NCI-H2029 treated with DMSO at 0.1 percent for 48 hours (cell line): Measurements from ENCODE around the gene CNTN5.

Experiments used
- DNase-seq: peaks from one replicate; lab custom pipeline; 2025; lab: John Stamatoyannopoulos, UW

Gene CNTN5

GRCh38 chr11:99632969-99633368 lies 612.2 kb downstream of the CNTN5 start:
- DNase-seq, result no peak

GRCh38 chr11:99634581-99634980 lies 613.8 kb downstream of the CNTN5 start:
- DNase-seq, result no peak

GRCh38 chr11:99638073-99638553 lies 617.4 kb downstream of the CNTN5 start:
- DNase-seq, result no peak

- no peak for DNase-seq
Measured at GRCh38 chr11:99640671-99641070, 619.9 kb downstream of the CNTN5 start.

- no peak for DNase-seq
Measured at GRCh38 chr11:99645934-99646333, 625.2 kb downstream of the CNTN5 start.

GRCh38 chr11:99670067-99670676 lies 649.4 kb downstream of the CNTN5 start:
- no peak for DNase-seq

- DNase-seq, result no peak
Measured at GRCh38 chr11:99671808-99672409, 651.2 kb downstream of the CNTN5 start.

DNA sequence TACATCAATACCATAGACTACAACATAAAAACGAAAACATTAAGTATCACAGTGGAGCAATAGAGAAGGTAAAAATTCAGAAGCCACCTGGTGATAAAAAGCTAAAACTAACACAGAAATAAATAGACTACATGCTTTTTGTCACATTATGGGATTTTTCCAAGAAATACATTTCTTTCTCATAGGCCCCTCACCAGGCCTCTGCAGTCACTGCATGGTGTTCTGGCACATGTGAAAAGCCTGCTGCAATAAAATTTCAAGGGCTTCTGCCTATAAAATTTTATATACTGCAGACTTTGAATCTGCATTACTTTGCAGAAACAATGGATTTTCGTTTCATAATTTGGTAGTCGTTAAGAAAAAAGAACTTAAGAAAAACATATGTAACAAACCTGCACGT lies 655.5 kb downstream of the CNTN5 start:
- no peak for DNase-seq

DNA sequence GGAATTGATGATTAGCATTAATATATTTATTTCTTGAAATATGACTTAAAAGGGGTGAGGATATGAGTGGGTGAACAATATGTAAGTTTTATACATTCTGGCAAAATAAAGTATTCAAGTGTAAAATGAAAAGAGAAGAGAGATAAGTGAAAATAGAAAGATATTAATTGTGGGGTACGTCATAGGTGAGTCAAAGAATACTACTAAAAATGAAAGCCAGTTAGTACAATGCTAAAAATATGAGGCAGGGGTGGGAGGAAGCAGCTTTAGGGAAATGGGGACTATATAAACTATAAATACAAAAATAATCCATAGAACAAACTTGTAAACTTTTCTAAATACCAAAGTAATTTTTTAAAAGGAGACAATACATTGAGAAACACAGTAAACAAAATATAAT lies 661.4 kb downstream of the CNTN5 start:
- DNase-seq, result no peak

DNA sequence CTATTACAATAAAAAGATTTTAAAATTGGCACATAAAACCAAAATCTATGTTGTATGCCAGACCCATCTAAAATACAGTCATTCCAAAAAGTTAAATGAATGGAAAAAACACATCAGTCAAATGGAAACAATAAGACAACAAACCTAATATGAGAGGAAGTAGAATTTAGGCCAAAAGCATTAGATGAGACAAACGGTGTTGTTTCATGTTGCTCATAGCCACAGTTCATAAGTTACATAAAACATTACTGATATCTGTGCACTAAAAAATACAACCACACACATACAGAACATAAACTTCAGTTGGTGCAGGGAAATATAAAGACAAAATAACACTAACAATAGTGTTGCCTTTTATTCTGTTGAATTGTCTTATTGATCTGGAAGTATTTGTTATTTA lies 661.9 kb downstream of the CNTN5 start:
- no peak for DNase-seq

DNA sequence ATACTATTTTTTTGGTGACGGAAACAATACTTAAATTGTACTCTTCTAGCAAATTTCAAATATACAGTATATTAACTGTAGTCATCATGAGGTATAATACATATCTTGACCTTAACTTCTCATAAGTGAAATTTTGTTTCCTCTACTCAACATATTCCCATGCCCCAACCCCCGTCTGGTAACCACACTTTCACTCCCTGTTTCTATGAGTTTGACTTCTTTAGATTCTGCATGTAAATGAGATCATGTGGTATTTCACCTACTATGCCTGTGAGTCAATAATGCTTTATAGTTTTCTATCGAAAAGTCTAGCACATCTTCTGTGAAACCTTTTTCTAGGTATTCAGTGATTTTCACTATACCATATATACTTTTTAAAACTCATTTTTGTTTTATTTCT lies 663.2 kb downstream of the CNTN5 start:
- no peak for DNase-seq

DNA sequence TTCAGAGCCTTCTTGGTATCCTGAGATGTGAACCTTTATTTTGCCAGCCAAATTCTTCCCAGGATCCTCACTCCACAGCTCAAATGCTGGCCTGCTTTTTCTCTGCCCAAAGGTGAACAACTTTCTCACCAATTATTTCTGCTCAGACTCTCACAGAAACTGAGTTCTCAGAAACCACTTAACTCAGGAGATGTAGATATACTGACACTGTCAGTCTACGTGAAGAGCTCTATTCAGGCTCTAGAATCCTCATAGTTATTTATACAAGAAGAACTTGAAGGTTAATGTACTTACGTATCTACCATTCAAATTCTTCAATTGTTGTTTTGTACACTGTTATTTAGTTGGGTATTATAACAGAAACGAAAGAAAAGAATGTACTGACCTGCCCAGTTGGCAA lies 666.1 kb downstream of the CNTN5 start:
- DNase-seq, result no peak

DNA sequence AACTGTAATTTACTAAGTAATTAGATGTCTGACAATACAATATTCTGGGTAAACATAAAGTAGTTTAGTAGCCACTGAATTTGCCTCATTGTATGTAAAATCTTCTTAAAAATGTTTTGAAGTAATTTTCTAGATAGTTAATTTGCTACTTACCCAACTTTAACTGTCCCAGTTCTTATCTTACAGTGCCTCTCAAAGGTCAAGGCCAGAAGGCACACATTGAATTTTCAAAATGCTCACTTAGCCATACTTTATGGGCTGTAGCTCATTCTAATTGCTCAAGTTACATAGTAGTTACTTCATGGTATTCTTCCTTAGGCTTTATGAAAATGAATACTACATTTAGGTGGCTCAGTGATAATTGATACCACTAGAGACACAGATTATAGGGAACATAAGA lies 666.6 kb downstream of the CNTN5 start:
- DNase-seq, result no peak

- DNase-seq, result no peak
Measured at GRCh38 chr11:99693941-99694492, 673.3 kb downstream of the CNTN5 start.

- no peak for DNase-seq
Measured at GRCh38 chr11:99695106-99695505, 674.4 kb downstream of the CNTN5 start.

- no peak for DNase-seq
Measured at GRCh38 chr11:99706848-99707247, 686.1 kb downstream of the CNTN5 start.

- DNase-seq, result no peak
Measured at GRCh38 chr11:99708928-99709672, 688.4 kb downstream of the CNTN5 start.

GRCh38 chr11:99716302-99716701 lies 695.6 kb downstream of the CNTN5 start:
- DNase-seq, result no peak

GRCh38 chr11:99718291-99718690 lies 697.5 kb downstream of the CNTN5 start:
- DNase-seq, result no peak

DNA sequence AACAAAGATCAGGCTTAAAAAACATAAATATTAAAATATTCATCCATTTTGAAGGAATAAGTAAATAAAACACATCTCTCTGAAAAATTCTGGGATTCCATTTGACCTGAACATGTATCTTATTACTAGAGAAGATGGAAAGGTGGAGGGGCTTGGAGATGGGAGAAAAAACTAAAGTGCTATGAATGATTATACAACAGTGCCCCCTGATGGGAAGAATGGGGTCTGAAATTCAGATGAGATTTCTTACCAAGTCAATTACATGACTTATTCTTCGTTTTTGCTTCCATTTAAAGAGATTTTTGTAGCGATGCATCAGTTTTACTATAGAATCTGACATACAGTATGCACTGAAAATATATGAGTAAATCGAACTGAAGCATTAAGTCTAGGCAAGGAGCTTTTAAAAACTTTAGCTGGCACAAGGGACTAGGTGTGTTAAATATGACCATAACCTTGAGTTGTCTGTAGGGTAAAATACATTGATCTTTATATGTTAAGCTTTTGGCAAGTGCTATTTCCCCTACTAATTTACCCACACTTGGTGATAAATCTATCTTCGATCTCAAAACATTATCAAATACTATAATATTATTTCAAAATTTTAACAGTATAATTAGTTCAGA lies 718.8 kb downstream of the CNTN5 start:
- DNase-seq, result no peak

GRCh38 chr11:99742501-99742900 lies 721.8 kb downstream of the CNTN5 start:
- DNase-seq, result no peak

DNA sequence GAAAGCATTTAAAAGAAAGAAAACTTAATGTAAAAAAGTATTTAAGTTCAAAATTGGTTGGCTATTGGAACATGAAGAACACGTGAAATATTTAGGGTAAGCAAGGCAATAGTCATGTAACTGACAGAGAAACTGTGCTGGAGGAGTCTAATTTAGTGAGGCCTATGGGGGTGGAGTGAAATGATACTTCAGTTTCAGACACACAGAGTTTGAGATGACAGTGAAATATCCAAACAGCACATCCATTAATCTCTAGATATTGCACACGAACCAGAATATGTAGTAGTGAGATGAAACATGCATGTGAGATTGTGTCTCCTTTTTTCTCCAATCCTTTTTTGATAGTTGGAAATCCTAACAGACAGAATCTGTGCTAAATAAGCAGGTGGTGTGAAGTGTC lies 739.0 kb downstream of the CNTN5 start:
- no peak for DNase-seq

DNA sequence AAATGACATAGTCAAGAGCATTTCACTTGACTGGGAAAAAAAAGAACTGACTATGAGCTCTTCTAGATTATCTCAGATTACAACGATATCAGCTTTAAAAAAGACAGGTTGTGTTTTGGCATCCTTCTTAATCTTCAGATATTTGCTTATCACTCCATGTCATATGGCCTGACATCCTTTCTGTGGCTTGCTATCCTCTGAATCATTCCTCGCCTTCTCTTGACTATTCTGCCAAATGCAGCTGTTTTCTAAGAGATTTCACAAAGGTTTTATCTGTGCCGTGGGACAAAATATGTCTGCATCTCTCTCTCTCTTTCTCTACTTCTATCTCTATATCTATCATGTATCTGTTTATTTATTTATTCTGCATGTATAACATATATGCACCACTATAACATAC lies 746.1 kb downstream of the CNTN5 start:
- no peak for DNase-seq
